Common myeloid progenitor, CD34-positive (primary cell): ENCODE measurements around the gene NR1I3.

Source experiments
- CTCF ChIA-PET: fragments of 350-600 bp; sonication (Branson Sonifier 250); formaldehyde crosslinking; loops from one replicate; lab custom pipeline; 2021; ENCODE audit warnings: antibody characterized with exemption; lab: Charles Lee
- POLR2A ChIA-PET: fragments of 350-600 bp; sonication (Branson Sonifier 250); formaldehyde crosslinking; loops from one replicate; lab custom pipeline; 2021; ENCODE audit warnings: antibody characterized with exemption; lab: Charles Lee
- DNase-seq, 3 donors: peaks; one replicate each; pipeline versions ENCODE4 v3.0.0 to v3.0.0-alpha.2; 2013
- H3K27ac ChIP-seq, 2 experiments: 1 replicate in 1 of 2; 2 replicates in 1 of 2; pipeline ENCODE4 v1.7.0; 2013; ENCODE audit warnings: inconsistent platforms in 2 of 2, low read length in 2 of 2, mild to moderate bottlenecking in 2 of 2, low read depth in 1 of 2, moderate library complexity in 1 of 2; ENCODE audit not compliant: severe bottlenecking in 2 of 2, insufficient read depth in 1 of 2, poor library complexity in 1 of 2
- H3K27me3 ChIP-seq, 5 experiments: replicated peaks in 2 of 5; 1 replicate in 3 of 5; 2 replicates in 2 of 5; pipeline versions ENCODE4 v1.6.1 to v1.7.0; 2013; ENCODE audit warnings: low read length in 4 of 5, mild to moderate bottlenecking in 2 of 5, moderate library complexity in 2 of 5, inconsistent platforms in 1 of 5; ENCODE audit not compliant: insufficient read depth in 5 of 5, control insufficient read depth in 4 of 5
- H3K36me3 ChIP-seq, 4 experiments: 1 replicate in 2 of 4; 2 replicates in 2 of 4; pipeline versions ENCODE4 v1.6.1 to v1.7.0; 2013; ENCODE audit warnings: low read length in 3 of 4, control low read depth in 1 of 4, mild to moderate bottlenecking in 1 of 4; ENCODE audit not compliant: control insufficient read depth in 4 of 4, insufficient read depth in 4 of 4
- H3K4me1 ChIP-seq, 4 experiments: 1 replicate in 3 of 4; 2 replicates in 1 of 4; pipeline versions ENCODE4 v1.6.1 to v1.7.1; 2013; ENCODE audit warnings: low read length in 3 of 4, mild to moderate bottlenecking in 3 of 4, control low read depth in 1 of 4, inconsistent platforms in 1 of 4, moderate library complexity in 1 of 4; ENCODE audit not compliant: control insufficient read depth in 4 of 4, insufficient read depth in 4 of 4; ENCODE audit errors: control extremely low read depth in 1 of 4
- H3K4me3 ChIP-seq, 7 experiments: 1 replicate in 4 of 7; 2 replicates in 3 of 7; pipeline versions ENCODE4 v1.5.1 to v1.7.0; 2013; ENCODE audit warnings: mild to moderate bottlenecking in 7 of 7, low read length in 6 of 7, moderate library complexity in 6 of 7, inconsistent platforms in 2 of 7, low read depth in 2 of 7, control low read depth in 1 of 7; ENCODE audit not compliant: insufficient read depth in 4 of 7, control insufficient read depth in 1 of 7; ENCODE audit errors: extremely low read depth in 1 of 7
- H3K9me3 ChIP-seq, 5 experiments: 1 replicate in 4 of 5; 2 replicates in 1 of 5; pipeline versions ENCODE4 v1.6.1 to v1.7.1; 2013; ENCODE audit warnings: low read length in 4 of 5, mild to moderate bottlenecking in 2 of 5, inconsistent platforms in 1 of 5, low read depth in 1 of 5, moderate library complexity in 1 of 5; ENCODE audit not compliant: control insufficient read depth in 4 of 5, insufficient read depth in 2 of 5; ENCODE audit errors: control extremely low read depth in 1 of 5
- WGBS: methylation state at CpG from one replicate; pipeline ENCODE4 v1.1.5; 2013; ENCODE audit not compliant: insufficient coverage; 5-methylcytosine and 5-hydroxymethylcytosine counted together

The NR1I3 gene

GRCh38 chr1:161222175-161223019, 15.6 kb downstream of the NR1I3 start:
- no peaks in the 10 kb centered on the region for H3K9me3 ChIP-seq
- DNase-seq: no peak
- H3K4me3 ChIP-seq: no peak overlapping the region
- H3K36me3 ChIP-seq: peaks cover 0 to 14% (median 0%) of the 10 kb centered on the region in 4 experiments
- no peak overlapping the region for H3K27ac ChIP-seq
- H3K27me3 ChIP-seq: no peaks in the 10 kb centered on the region
- ChIA-PET POLR2A (interaction anchor here (0.5 to 0.6 kb wide), 2 partner anchors 64 to 938 kb away, joined by 3 read pairs; no protein-coding TSS in a partner anchor), CTCF (interaction anchor here (0.6 to 16.6 kb wide), 17 partner anchors 15 to 168 kb away, joined by 3 to 316 read pairs (median 3); partner anchors contain the start of genes ADAMTS4, CFAP126 and NDUFS2)
- H3K4me1 ChIP-seq: peaks cover 2 to 30% (median 23%) of the 10 kb centered on the region in 4 experiments
- WGBS: 97% methylated on average over 4 of the region's 6 CpGs

GRCh38 chr1:161220002-161220401, 18.0 kb downstream of the NR1I3 start:
- DNase-seq: no peak
- H3K36me3 ChIP-seq: peaks cover 0 to 14% (median 0%) of the 10 kb centered on the region in 4 experiments
- 90% methylated on average over 3 of the region's 5 CpGs for WGBS
- CTCF ChIA-PET: interaction anchor here (1.0 to 16.6 kb wide), 9 partner anchors 8 to 155 kb away, joined by 3 to 316 read pairs (median 4); partner anchors contain the start of genes CFAP126 and NDUFS2
- H3K4me1 ChIP-seq: peaks cover 6 to 37% (median 25%) of the 10 kb centered on the region in 4 experiments
- H3K9me3 ChIP-seq: no peaks in the 10 kb centered on the region
- no peak overlapping the region for H3K27ac ChIP-seq
- H3K4me3 ChIP-seq: no peak overlapping the region
- POLR2A ChIA-PET: interaction anchor here (1.6 kb wide), 1 partner anchor 8 kb away, joined by 4 read pairs; no protein-coding TSS in a partner anchor
- no peaks in the 10 kb centered on the region for H3K27me3 ChIP-seq

- 100% methylated on average over 5 of the region's 5 CpGs for WGBS
- peaks cover 6 to 42% (median 29%) of the 10 kb centered on the region in 4 experiments for H3K4me1 ChIP-seq
- no peak overlapping the region for H3K27ac ChIP-seq
Measured at GRCh38 chr1:161219078-161219892, 18.7 kb downstream of the NR1I3 start.

GRCh38 chr1:161218301-161219077, 19.5 kb downstream of the NR1I3 start:
- no peak overlapping the region for H3K4me3 ChIP-seq
- no peak overlapping the region for H3K27ac ChIP-seq
- H3K27me3 ChIP-seq: no peaks in the 10 kb centered on the region
- ChIA-PET CTCF (interaction anchor here (1.0 to 16.6 kb wide), 10 partner anchors 9 to 164 kb away, joined by 3 to 316 read pairs (median 4); partner anchors contain the start of genes CFAP126 and NDUFS2), POLR2A (interaction anchor here (1.6 kb wide), 1 partner anchor 10 kb away, joined by 4 read pairs; no protein-coding TSS in a partner anchor)
- no peak for DNase-seq
- no peaks in the 10 kb centered on the region for H3K9me3 ChIP-seq
- peaks cover 8 to 48% (median 30%) of the 10 kb centered on the region in 4 experiments for H3K4me1 ChIP-seq
- 91% methylated on average over 6 of the region's 8 CpGs for WGBS
- peaks cover 0 to 23% (median 9%) of the 10 kb centered on the region in 4 experiments for H3K36me3 ChIP-seq

More at GRCh38 chr1:161219078-161219892, 18.7 kb downstream of the NR1I3 start:
- DNase-seq: no peak
- Histone ChIP-seq H3K4me3 (no peak overlapping the region), H3K27me3 (no peaks in the 10 kb centered on the region), H3K36me3 (peaks cover 0 to 16% (median 1%) of the 10 kb centered on the region in 4 experiments), H3K9me3 (no peaks in the 10 kb centered on the region)
- POLR2A ChIA-PET: interaction anchor here (1.6 kb wide), 1 partner anchor 9 kb away, joined by 4 read pairs; no protein-coding TSS in a partner anchor
- CTCF ChIA-PET: interaction anchor here (0.9 to 16.6 kb wide), 11 partner anchors 9 to 163 kb away, joined by 3 to 316 read pairs (median 4); partner anchors contain the start of genes CFAP126 and NDUFS2

GRCh38 chr1:161217831-161218230, 20.2 kb downstream of the NR1I3 start:
- H3K27me3 ChIP-seq: no peaks in the 10 kb centered on the region
- CTCF ChIA-PET: interaction anchor here (0.9 to 16.6 kb wide), 7 partner anchors 10 to 170 kb away, joined by 3 to 316 read pairs (median 4); partner anchors contain the start of gene NDUFS2
- H3K27ac ChIP-seq: no peak overlapping the region
- H3K4me3 ChIP-seq: peak overlapping the region in 1 of 7 experiments; percentile 52
- no peak for DNase-seq
- H3K36me3 ChIP-seq: peaks cover 0 to 29% (median 15%) of the 10 kb centered on the region in 4 experiments
- no peaks in the 10 kb centered on the region for H3K9me3 ChIP-seq
- WGBS: 85% methylated on average over 3 of the region's 6 CpGs
- H3K4me1 ChIP-seq: peaks cover 8 to 48% (median 30%) of the 10 kb centered on the region in 4 experiments
- POLR2A ChIA-PET: no interaction called here
